K562 (cell line): ENCODE measurements around the gene AIF1. TPM values are rescaled to one million over a fixed set of nuclear protein-coding genes. Genes with fewer than 3 reads are reported as not detected.

Source experiments
- ATAC-seq: fragments of 200-7000 bp; cut with Tn5 transposase; 3 replicates; pipeline ENCODE4 v1.9.1; 2020; ENCODE audit warnings: moderate library complexity
- BruUV-seq: library from RNA; stranded (reverse); fragments of 400-500 nt; replicated peaks from 2 replicates; lab custom pipeline; 2021; lab: Mats Ljungman, UMichigan
- CTCF ChIA-PET: fragments of 300-600 bp; formaldehyde crosslinking; extraction: SDS; loops from one replicate; lab custom pipeline; 2021; ENCODE audit warnings: low intra/inter-chr PET ratio; lab: Yijun Ruan, JAX
- POLR2A ChIA-PET: fragments of 300-600, 350-650 bp; sonication (Branson Sonifier 250); formaldehyde crosslinking; extraction: SDS; loops from one replicate; lab custom pipeline; 2021; ENCODE audit warnings: antibody characterized with exemption, inconsistent platforms; lab: Yijun Ruan, JAX
- DNase-seq, 4 experiments: peaks; one replicate each; pipeline versions ENCODE4 v3.0.0 to v3.0.0-alpha.2; 2011 to 2018; ENCODE audit warnings: low spot score in 3 of 4, mixed read lengths in 3 of 4; ENCODE audit errors: extremely low read depth in 1 of 4
- FAIRE-seq: peaks from 2 replicates; lab custom pipeline; 2011; peaks lifted over from hg19 to GRCh38; lab: Jason Lieb, UNC
- H2AFZ ChIP-seq: 2 replicates; pipeline ENCODE4 v1.6.0; 2011; ENCODE audit warnings: low read depth, low read length, control low read depth, inconsistent platforms
- H3K27ac ChIP-seq: fragments of 200-600 bp; 3 replicates; pipeline ENCODE4 v1.8.0; 2011; ENCODE audit warnings: low read depth, mild to moderate bottlenecking, control low read depth, inconsistent platforms, low read length, moderate library complexity, mixed read lengths; ENCODE audit errors: extremely low read depth
- H3K27me3 ChIP-seq, 2 experiments: fragments of 300-600 bp in 1 of 2; 2 replicates in 1 of 2; 3 replicates in 1 of 2; pipeline versions ENCODE4 v1.6.0 to v1.8.0; 2011; ENCODE audit warnings: inconsistent platforms in 2 of 2, low read length in 2 of 2, mild to moderate bottlenecking in 1 of 2, mixed read lengths in 1 of 2, moderate library complexity in 1 of 2; ENCODE audit not compliant: control insufficient read depth in 2 of 2, insufficient read depth in 2 of 2
- H3K36me3 ChIP-seq: fragments of 300-600 bp; 3 replicates; pipeline ENCODE4 v1.8.0; 2011; ENCODE audit warnings: mild to moderate bottlenecking, low read length, inconsistent platforms; ENCODE audit not compliant: control insufficient read depth, insufficient read depth
- H3K4me1 ChIP-seq, 2 experiments: fragments of 200-600 bp in 1 of 2; replicated peaks in 1 of 2; 2 replicates in 1 of 2; 3 replicates in 1 of 2; pipeline versions ENCODE4 v1.5.1 to v1.8.0; 2011; ENCODE audit warnings: inconsistent platforms in 2 of 2, low read length in 2 of 2, mild to moderate bottlenecking in 1 of 2, mixed read lengths in 1 of 2, moderate library complexity in 1 of 2; ENCODE audit not compliant: control insufficient read depth in 2 of 2, insufficient read depth in 2 of 2
- H3K4me2 ChIP-seq: 2 replicates; pipeline ENCODE4 v1.6.1; 2011; ENCODE audit warnings: low read length, control low read depth, inconsistent platforms, mixed read lengths; ENCODE audit not compliant: insufficient read depth
- H3K4me3 ChIP-seq: fragments of 200-600 bp; sonication (generic), shearing (Covaris generic); 2 replicates; pipeline ENCODE4 v1.5.1; 2016; ENCODE audit warnings: control low read depth, inconsistent platforms
- H3K79me2 ChIP-seq: fragments of 200-600 bp; 3 replicates; pipeline ENCODE4 v1.8.0; 2011; ENCODE audit warnings: low read length, inconsistent platforms; ENCODE audit not compliant: control insufficient read depth, insufficient read depth
- H3K9ac ChIP-seq, 2 experiments: 2 replicates each; pipeline versions ENCODE4 v1.6.0 to v1.6.1; 2011; ENCODE audit warnings: low read depth in 2 of 2, low read length in 2 of 2, control low read depth in 1 of 2, inconsistent platforms in 1 of 2, mild to moderate bottlenecking in 1 of 2, mixed read lengths in 1 of 2; ENCODE audit not compliant: insufficient read depth in 1 of 2
- H3K9me1 ChIP-seq: one replicate; pipeline ENCODE4 v1.6.0; 2011; ENCODE audit warnings: inconsistent platforms, mild to moderate bottlenecking, low read length, moderate library complexity; ENCODE audit not compliant: control insufficient read depth, insufficient read depth
- H3K9me3 ChIP-seq: replicated peaks from 2 replicates; pipeline ENCODE4 v1.5.1; 2011; ENCODE audit warnings: low read depth, low read length, inconsistent platforms; ENCODE audit not compliant: control insufficient read depth, insufficient read depth
- H4K20me1 ChIP-seq: replicated peaks from 2 replicates; pipeline ENCODE4 v1.6.1; 2011; ENCODE audit warnings: low read length, inconsistent platforms, mixed read lengths; ENCODE audit not compliant: control insufficient read depth, insufficient read depth
- BRD4 ChIP-seq: fragments of 200-600 bp; sonication (generic); IDR thresholded peaks from 2 replicates; pipeline ENCODE4 v1.6.1; 2017; ENCODE audit warnings: inconsistent platforms
- CBFA2T3 ChIP-seq: fragments of 450-650 bp; IDR thresholded peaks from 2 replicates; pipeline ENCODE4 v1.6.1; 2017
- CCAR2 ChIP-seq: fragments of 200-400 bp; formaldehyde crosslinking; IDR thresholded peaks from 2 replicates; pipeline ENCODE4 v1.6.1; 2017; ENCODE audit warnings: mild to moderate bottlenecking, low read depth, low read length
- CREM ChIP-seq: IDR thresholded peaks from 2 replicates; pipeline ENCODE4 v1.6.1; 2014; ENCODE audit warnings: antibody characterized with exemption, low read depth
- EGR1 ChIP-seq: fragments of 450-650 bp; conservative IDR thresholded peaks from 2 replicates; pipeline ENCODE4 v1.6.1; 2017; ENCODE audit warnings: mild to moderate bottlenecking
- ERF ChIP-seq: fragments of 450-650 bp; formaldehyde crosslinking; IDR thresholded peaks from 2 replicates; pipeline ENCODE4 v1.4.0; 2020; ENCODE audit warnings: mild to moderate bottlenecking, mixed read lengths
- FOXP1 ChIP-seq: sonication (generic); formaldehyde crosslinking; IDR thresholded peaks from 2 replicates; pipeline ENCODE4 v1.8.0; 2022; ENCODE audit warnings: mild to moderate bottlenecking, missing genetic modification reagents
- IFI16 ChIP-seq: fragments of 250-450 bp; sonication (Bioruptor Pico); IDR thresholded peaks from 2 replicates; pipeline ENCODE4 v2.1.2; 2022; ENCODE audit warnings: mild to moderate bottlenecking, inconsistent platforms
- KDM1A ChIP-seq, 2 experiments: fragments of 450-650 bp; IDR thresholded peaks; 2 replicates each; pipeline ENCODE4 v1.6.1; 2016; ENCODE audit warnings: mild to moderate bottlenecking in 2 of 2
- PHB ChIP-seq: fragments of 250-450 bp; sonication (Bioruptor Pico); IDR thresholded peaks from 2 replicates; pipeline ENCODE4 v1.5.0; 2021
- SIX5 ChIP-seq, 2 experiments: IDR thresholded peaks; 2 replicates each; pipeline ENCODE4 v1.6.1; 2011; ENCODE audit warnings: low read length in 2 of 2, borderline replicate concordance in 1 of 2, low read depth in 1 of 2, mild to moderate bottlenecking in 1 of 2, moderate library complexity in 1 of 2; ENCODE audit not compliant: insufficient read depth in 1 of 2
- TCF7 ChIP-seq: sonication (generic); IDR thresholded peaks from 2 replicates; pipeline ENCODE4 v1.6.1; 2016; ENCODE audit warnings: antibody characterized with exemption, borderline replicate concordance
- ZFP36 ChIP-seq: fragments of 150-350 bp; IDR thresholded peaks from 2 replicates; pipeline ENCODE4 v1.6.1; 2018; ENCODE audit warnings: low read length, low read depth; ENCODE audit not compliant: partially characterized antibody
- ZNF174 ChIP-seq: fragments of 250-450 bp; sonication (Bioruptor Pico); IDR thresholded peaks from 2 replicates; pipeline ENCODE4 v1.4.0; 2020; ENCODE audit warnings: mild to moderate bottlenecking
- ZNF436 ChIP-seq: fragments of 250-450, 450-650 bp; sonication (Bioruptor Pico); formaldehyde crosslinking; IDR thresholded peaks from 2 replicates; pipeline ENCODE4 v1.7.0; 2020; ENCODE audit warnings: mild to moderate bottlenecking
- ZNF551 ChIP-seq: fragments of 250-450 bp; sonication (Bioruptor Pico); IDR thresholded peaks from 2 replicates; pipeline ENCODE4 v1.5.0; 2021; ENCODE audit warnings: mild to moderate bottlenecking, moderate library complexity
- WGBS: fragments of 100-300 bp; shearing (Covaris generic); methylation state at CpG from one replicate; pipeline ENCODE4 v1.1.6; 2016; ENCODE audit warnings: low coverage, mixed read lengths; ENCODE audit not compliant: insufficient coverage; ENCODE audit errors: missing lambda C conversion rate; 5-methylcytosine and 5-hydroxymethylcytosine counted together
- in situ Hi-C: fragments of 300-500 bp; cut with MboI; formaldehyde crosslinking; loops from 4 replicates; pipeline ENCODE4 v1.15.0; 2018; ENCODE audit warnings: inconsistent platforms, mixed read lengths
- intact Hi-C: fragments of 100-400 bp; cut with micrococcal nuclease; formaldehyde crosslinking; loops from 2 replicates; pipeline ENCODE4 v1.14.2; 2022
- polyA plus RNA-seq, 8 experiments: library from polyadenylated mRNA; depleted of rRNA in 4 of 8; stranded (reverse) in 5 of 8; unstranded in 3 of 8; fragments of >200 nt; fragmentation: Nextera tagmentation in 2 of 8; fragmentation: Illumina TruSeq in 1 of 8; extraction: Ambion mirVana in 2 of 8; extraction: Trizol in 1 of 8; gene quantifications; 2 replicates each; pipeline versions ENCODE4 v1.2.1 to v1.2.3, GENCODE V29; 2011 to 2014; ENCODE audit warnings: inconsistent platforms in 1 of 8, missing spikeins in 1 of 8
- total RNA-seq, 7 experiments: library from RNA; depleted of rRNA in 6 of 7; stranded (reverse); fragments of >200 nt in 6 of 7; fragmentation: Illumina TruSeq in 2 of 7; extraction: Trizol in 2 of 7; gene quantifications; 2 replicates each; pipeline versions ENCODE4 v1.2.1 to v1.2.3, GENCODE V29; 2011 to 2021; ENCODE audit warnings: low replicate concordance in 1 of 7
- TF ChIP-seq, protein P1 (sequence below): IDR thresholded peaks from 3 replicates; pipeline ENCODE4 v1.6.1; 2011; ENCODE audit warnings: borderline replicate concordance, mild to moderate bottlenecking, moderate library complexity; ENCODE audit not compliant: insufficient read length; ENCODE audit errors: extremely low read depth
- TF ChIP-seq, protein P2 (sequence below): fragments of 450-650 bp; formaldehyde crosslinking; IDR thresholded peaks from 2 replicates; pipeline ENCODE4 v1.4.0; 2020; ENCODE audit warnings: mild to moderate bottlenecking, mixed read lengths
- TF ChIP-seq, protein P3 (sequence below): fragments of 450-650 bp; IDR thresholded peaks from 2 replicates; pipeline ENCODE4 v1.6.1; 2016; ENCODE audit warnings: missing biosample characterization, missing genetic modification characterization

The AIF1 gene
- total and polyA plus RNA-seq, 9 of the 15 experiments (the other 6 are each of a cell fraction or from before 2014, with no cell fraction given), result 9.4 to 33.4 (median 19.4) TPM

DNA sequence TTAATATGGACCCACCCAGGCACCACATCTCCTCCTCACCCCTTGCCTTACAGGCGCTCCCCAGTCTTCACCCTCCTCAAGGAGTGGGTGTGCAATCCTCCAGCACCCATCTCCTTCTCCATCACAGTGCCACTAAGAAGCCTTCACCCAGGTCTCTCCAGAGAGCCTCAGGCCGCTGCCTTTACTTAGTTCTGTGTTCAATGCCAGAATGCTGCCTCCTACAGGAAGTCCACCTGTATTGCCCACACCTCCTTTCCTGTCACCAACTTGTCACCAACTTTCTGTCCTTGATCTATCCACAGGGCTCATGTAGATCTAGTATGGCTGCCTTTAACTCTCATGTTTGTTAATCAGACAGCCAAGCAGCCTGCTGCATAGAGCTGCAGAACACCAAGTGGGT is 29.5 kb upstream of the AIF1 start:
- Histone ChIP-seq H3K9me3 (no peaks in the 10 kb centered on the region), H3K4me1 (peaks cover 30 to 39% of the 10 kb centered on the region in 2 experiments), H3K27ac (no peak overlapping the region), H3K9me1 (no peaks in the 10 kb centered on the region), H2AFZ (peak overlapping the region; percentile 51; the same call in 1 of the 2 replicates), H3K9ac (no peak overlapping the region), H3K4me3 (no peak overlapping the region), H3K79me2 (no peaks in the 10 kb centered on the region), H3K27me3 (no peaks in the 10 kb centered on the region), H3K36me3 (no peaks in the 10 kb centered on the region), H3K4me2 (no peak overlapping the region), H4K20me1 (no peaks in the 10 kb centered on the region)
- DNase-seq (peak; percentile 52 to 71 (median 66)), FAIRE-seq (peak; percentile 71), ATAC-seq (peak; percentile 44)
- CTCF ChIA-PET, result no interaction called here
- in situ Hi-C loops, result no loop called here
- no TSS peak for BruUV-seq
- WGBS, result 49% methylated on average over 2 of the region's 2 CpGs
- intact Hi-C loops, result loop anchor here (10.0 kb wide), 1 partner anchor 391 kb away; no protein-coding TSS in a partner anchor
- POLR2A ChIA-PET, result interaction anchor here (1.0 to 1.6 kb wide), 2 partner anchors 13 to 18 kb away, joined by 3 to 6 read pairs; no protein-coding TSS in a partner anchor
- TF ChIP-seq ERF (CRISPR knock-in tag), result no peak
- TF ChIP-seq TCF7, result no peak
- TF ChIP-seq KDM1A (IDR thresholded peaks at IDR 0.05), result peak; percentile 38 to 75; a peak in 2 of 4 replicates
- TF ChIP-seq IFI16 (CRISPR knock-in tag), result no peak
- TF ChIP-seq, protein P1, sequence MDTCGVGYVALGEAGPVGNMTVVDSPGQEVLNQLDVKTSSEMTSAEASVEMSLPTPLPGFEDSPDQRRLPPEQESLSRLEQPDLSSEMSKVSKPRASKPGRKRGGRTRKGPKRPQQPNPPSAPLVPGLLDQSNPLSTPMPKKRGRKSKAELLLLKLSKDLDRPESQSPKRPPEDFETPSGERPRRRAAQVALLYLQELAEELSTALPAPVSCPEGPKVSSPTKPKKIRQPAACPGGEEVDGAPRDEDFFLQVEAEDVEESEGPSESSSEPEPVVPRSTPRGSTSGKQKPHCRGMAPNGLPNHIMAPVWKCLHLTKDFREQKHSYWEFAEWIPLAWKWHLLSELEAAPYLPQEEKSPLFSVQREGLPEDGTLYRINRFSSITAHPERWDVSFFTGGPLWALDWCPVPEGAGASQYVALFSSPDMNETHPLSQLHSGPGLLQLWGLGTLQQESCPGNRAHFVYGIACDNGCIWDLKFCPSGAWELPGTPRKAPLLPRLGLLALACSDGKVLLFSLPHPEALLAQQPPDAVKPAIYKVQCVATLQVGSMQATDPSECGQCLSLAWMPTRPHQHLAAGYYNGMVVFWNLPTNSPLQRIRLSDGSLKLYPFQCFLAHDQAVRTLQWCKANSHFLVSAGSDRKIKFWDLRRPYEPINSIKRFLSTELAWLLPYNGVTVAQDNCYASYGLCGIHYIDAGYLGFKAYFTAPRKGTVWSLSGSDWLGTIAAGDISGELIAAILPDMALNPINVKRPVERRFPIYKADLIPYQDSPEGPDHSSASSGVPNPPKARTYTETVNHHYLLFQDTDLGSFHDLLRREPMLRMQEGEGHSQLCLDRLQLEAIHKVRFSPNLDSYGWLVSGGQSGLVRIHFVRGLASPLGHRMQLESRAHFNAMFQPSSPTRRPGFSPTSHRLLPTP, result peak; percentile 77
- TF ChIP-seq ZNF174 (CRISPR knock-in tag), result no peak
- no peak for TF ChIP-seq PHB (CRISPR knock-in tag)
- no peak for TF ChIP-seq ZNF551 (CRISPR knock-in tag)
- TF ChIP-seq CCAR2, result no peak
- TF ChIP-seq, protein P2, sequence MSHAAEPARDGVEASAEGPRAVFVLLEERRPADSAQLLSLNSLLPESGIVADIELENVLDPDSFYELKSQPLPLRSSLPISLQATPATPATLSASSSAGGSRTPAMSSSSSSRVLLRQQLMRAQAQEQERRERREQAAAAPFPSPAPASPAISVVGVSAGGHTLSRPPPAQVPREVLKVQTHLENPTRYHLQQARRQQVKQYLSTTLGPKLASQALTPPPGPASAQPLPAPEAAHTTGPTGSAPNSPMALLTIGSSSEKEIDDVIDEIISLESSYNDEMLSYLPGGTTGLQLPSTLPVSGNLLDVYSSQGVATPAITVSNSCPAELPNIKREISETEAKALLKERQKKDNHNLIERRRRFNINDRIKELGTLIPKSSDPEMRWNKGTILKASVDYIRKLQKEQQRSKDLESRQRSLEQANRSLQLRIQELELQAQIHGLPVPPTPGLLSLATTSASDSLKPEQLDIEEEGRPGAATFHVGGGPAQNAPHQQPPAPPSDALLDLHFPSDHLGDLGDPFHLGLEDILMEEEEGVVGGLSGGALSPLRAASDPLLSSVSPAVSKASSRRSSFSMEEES (CRISPR knock-in tag), result no peak
- TF ChIP-seq FOXP1 (CRISPR knock-in tag), result peak; percentile 32; the same call in 1 of the 2 replicates
- TF ChIP-seq, protein P3, sequence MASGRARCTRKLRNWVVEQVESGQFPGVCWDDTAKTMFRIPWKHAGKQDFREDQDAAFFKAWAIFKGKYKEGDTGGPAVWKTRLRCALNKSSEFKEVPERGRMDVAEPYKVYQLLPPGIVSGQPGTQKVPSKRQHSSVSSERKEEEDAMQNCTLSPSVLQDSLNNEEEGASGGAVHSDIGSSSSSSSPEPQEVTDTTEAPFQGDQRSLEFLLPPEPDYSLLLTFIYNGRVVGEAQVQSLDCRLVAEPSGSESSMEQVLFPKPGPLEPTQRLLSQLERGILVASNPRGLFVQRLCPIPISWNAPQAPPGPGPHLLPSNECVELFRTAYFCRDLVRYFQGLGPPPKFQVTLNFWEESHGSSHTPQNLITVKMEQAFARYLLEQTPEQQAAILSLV (tag), result no peak
- peak; percentile 100 for TF ChIP-seq ZFP36
- no peak for TF ChIP-seq BRD4
- peak; percentile 93 for TF ChIP-seq ZNF436 (CRISPR knock-in tag)
- TF ChIP-seq CREM, result peak; percentile 35; the same call in 1 of the 2 replicates
- no peak for TF ChIP-seq SIX5 (IDR thresholded peaks at IDR 0.05; ENCODE audit: borderline replicate concordance in 1 of 2, insufficient read depth in 1 of 2, low read depth in 1 of 2, low read length in 2 of 2)
- TF ChIP-seq EGR1, result no peak
- no peak for TF ChIP-seq CBFA2T3
